A549 (cell line): Measurements from ENCODE around the gene MYH9. TPM values are rescaled to one million over a fixed set of nuclear protein-coding genes. Genes with fewer than 3 reads are reported as not detected.

Experiments
- ATAC-seq, 2 experiments: fragments of 200-7000 bp in 1 of 2; fragments of >200 bp in 1 of 2; cut with Nextera tagmentation in 1 of 2; cut with Tn5 transposase in 1 of 2; 3 replicates each; pipeline versions ENCODE4 v1.8.0 to v1.9.1; 2018 to 2020; ENCODE audit warnings: mild to moderate bottlenecking in 1 of 2, moderate library complexity in 1 of 2
- CTCF ChIA-PET: fragments of 300-600 bp; sonication (Branson Sonifier 250); formaldehyde crosslinking; extraction: SDS; loops from one replicate; lab custom pipeline; 2021; ENCODE audit warnings: antibody characterized with exemption, inconsistent platforms; lab: Yijun Ruan, JAX
- POLR2A ChIA-PET: fragments of 350-600 bp; formaldehyde crosslinking; extraction: SDS; loops from one replicate; lab custom pipeline; 2021; ENCODE audit warnings: antibody characterized with exemption, inconsistent platforms; lab: Yijun Ruan, JAX
- DNase-seq, 2 experiments: peaks; one replicate each; pipeline versions ENCODE4 v3.0.0 to v3.0.0-alpha.2; 2011 to 2016; ENCODE audit warnings: low read depth in 1 of 2, low spot score in 1 of 2
- FAIRE-seq: peaks from 2 replicates; lab custom pipeline; 2011; peaks lifted over from hg19 to GRCh38; lab: Jason Lieb, UNC
- H3K27ac ChIP-seq, 2 experiments: fragments of >200 bp; sonication (Bioruptor Twin); formaldehyde crosslinking; 3 replicates each; pipeline ENCODE4 v1.5.1; 2016 to 2017
- H3K4me1 ChIP-seq: fragments of >200 bp; sonication (Bioruptor Twin); formaldehyde crosslinking; 3 replicates; pipeline ENCODE4 v1.6.1; 2016
- H3K4me2 ChIP-seq: fragments of >200 bp; sonication (Bioruptor Twin); formaldehyde crosslinking; 3 replicates; pipeline ENCODE4 v1.6.1; 2016
- H3K4me3 ChIP-seq: fragments of >200 bp; sonication (Bioruptor Twin); formaldehyde crosslinking; 3 replicates; pipeline ENCODE4 v1.5.1; 2016
- H3K9me3 ChIP-seq: fragments of >200 bp; sonication (Bioruptor Twin); formaldehyde crosslinking; 3 replicates; pipeline ENCODE4 v1.6.1; 2016
- ATOH8 ChIP-seq: fragments of 250-450 bp; sonication (Bioruptor Pico); IDR thresholded peaks from 2 replicates; pipeline ENCODE4 v1.5.0; 2020; ENCODE audit warnings: low read depth, mild to moderate bottlenecking, moderate library complexity
- CEBPB ChIP-seq, 2 experiments: fragments of >200 bp in 1 of 2; sonication (Bioruptor Twin) in 1 of 2; formaldehyde crosslinking in 1 of 2; IDR thresholded peaks; 2 replicates each; pipeline ENCODE4 v1.6.1; 2012 to 2016
- CHD2 ChIP-seq: fragments of 150-350 bp; IDR thresholded peaks from 2 replicates; pipeline ENCODE4 v1.6.1; 2014; ENCODE audit warnings: low read length; ENCODE audit not compliant: partially characterized antibody
- EHF ChIP-seq: fragments of 250-450 bp; sonication (Bioruptor Pico); IDR thresholded peaks from 2 replicates; pipeline ENCODE4 v1.5.0; 2020; ENCODE audit warnings: mild to moderate bottlenecking
- FOXS1 ChIP-seq: fragments of 250-450 bp; sonication (Bioruptor Pico); IDR thresholded peaks from 2 replicates; pipeline ENCODE4 v1.5.0; 2020; ENCODE audit warnings: mild to moderate bottlenecking, moderate library complexity
- GATA3 ChIP-seq: IDR thresholded peaks from 2 replicates; pipeline ENCODE4 v1.6.1; 2012; ENCODE audit warnings: borderline replicate concordance
- HES2 ChIP-seq: fragments of >200 bp; sonication (Bioruptor Twin); formaldehyde crosslinking; IDR thresholded peaks from 2 replicates; pipeline ENCODE4 v1.6.1; 2016
- HEYL ChIP-seq: fragments of 250-450 bp; sonication (Bioruptor Pico); IDR thresholded peaks from 2 replicates; pipeline ENCODE4 v1.8.0; 2021; ENCODE audit warnings: mild to moderate bottlenecking, moderate library complexity
- HOXA7 ChIP-seq: fragments of 250-450 bp; sonication (Bioruptor Pico); IDR thresholded peaks from 2 replicates; pipeline ENCODE4 v1.5.0; 2020; ENCODE audit warnings: mild to moderate bottlenecking, moderate library complexity
- JUN ChIP-seq, 2 experiments: fragments of >200 bp; sonication (Bioruptor Twin); formaldehyde crosslinking; IDR thresholded peaks; 2 replicates in 1 of 2; 3 replicates in 1 of 2; pipeline ENCODE4 v1.6.1; 2016 to 2017
- MAFK ChIP-seq: fragments of 450-650 bp; IDR thresholded peaks from 2 replicates; pipeline ENCODE4 v1.6.1; 2014; ENCODE audit not compliant: partially characterized antibody
- NFE2L2 ChIP-seq: fragments of 150-350 bp; conservative IDR thresholded peaks from 2 replicates; pipeline ENCODE4 v1.6.1; 2014; ENCODE audit warnings: low read length
- NPAS2 ChIP-seq: fragments of 250-450 bp; sonication (Bioruptor Pico); IDR thresholded peaks from 2 replicates; pipeline ENCODE4 v1.8.0; 2022; ENCODE audit warnings: mild to moderate bottlenecking, moderate library complexity, borderline replicate concordance
- NR3C1 ChIP-seq: fragments of >200 bp; sonication (Bioruptor Twin); formaldehyde crosslinking; IDR thresholded peaks from 3 replicates; pipeline ENCODE4 v1.6.1; 2017
- PHF8 ChIP-seq: fragments of 200-600 bp; sonication (generic); IDR thresholded peaks from 2 replicates; pipeline ENCODE4 v1.6.1; 2016; ENCODE audit warnings: low read depth, mild to moderate bottlenecking, antibody characterized with exemption, moderate library complexity, borderline replicate concordance
- POLR2A ChIP-seq: IDR thresholded peaks from 2 replicates; pipeline ENCODE4 v1.6.1; 2012; ENCODE audit warnings: mild to moderate bottlenecking, low read length
- RCOR1 ChIP-seq: fragments of 150-350 bp; IDR thresholded peaks from 2 replicates; pipeline ENCODE4 v1.6.1; 2014; ENCODE audit warnings: antibody characterized with exemption, low read length, low read depth
- RFX5 ChIP-seq: fragments of 450-650 bp; IDR thresholded peaks from 2 replicates; pipeline ENCODE4 v1.7.1; 2014; ENCODE audit warnings: antibody characterized with exemption, mild to moderate bottlenecking, moderate library complexity
- RNF2 ChIP-seq: fragments of 200-600 bp; sonication (generic); IDR thresholded peaks from 2 replicates; pipeline ENCODE4 v1.6.1; 2016; ENCODE audit warnings: low read depth, mild to moderate bottlenecking, antibody characterized with exemption, moderate library complexity, borderline replicate concordance
- SMC3 ChIP-seq: fragments of >200 bp; sonication (Bioruptor Twin); formaldehyde crosslinking; IDR thresholded peaks from 3 replicates; pipeline ENCODE4 v1.6.1; 2018; ENCODE audit warnings: inconsistent platforms
- TFCP2L1 ChIP-seq: fragments of 250-450 bp; sonication (Bioruptor Pico); IDR thresholded peaks from 2 replicates; pipeline ENCODE4 v1.5.0; 2021; ENCODE audit warnings: mild to moderate bottlenecking
- USF2 ChIP-seq: fragments of 450-650 bp; IDR thresholded peaks from 2 replicates; pipeline ENCODE4 v1.6.1; 2014; ENCODE audit warnings: antibody characterized with exemption
- ZNF302 ChIP-seq: fragments of 250-450 bp; sonication (Bioruptor Pico); IDR thresholded peaks from 2 replicates; pipeline ENCODE4 v1.9.0; 2021; ENCODE audit warnings: inconsistent platforms, mild to moderate bottlenecking, moderate library complexity
- ZSCAN20 ChIP-seq: fragments of 250-450 bp; sonication (Bioruptor Pico); IDR thresholded peaks from 2 replicates; pipeline ENCODE4 v1.8.0; 2022; ENCODE audit warnings: mild to moderate bottlenecking, moderate library complexity
- WGBS: methylation state at CpG from one replicate; pipeline ENCODE4 v1.1.6; 2017; ENCODE audit errors: missing lambda C conversion rate; 5-methylcytosine and 5-hydroxymethylcytosine counted together
- polyA plus RNA-seq, 4 experiments: library from polyadenylated mRNA; depleted of rRNA in 3 of 4; stranded (reverse); fragments of >200 nt; fragmentation: RNase III in 1 of 4; extraction: RNeasy Plus Mini Kit Qiagen cat#74134 plus additional on column Dnase treatment in 1 of 4; gene quantifications; 2 replicates in 3 of 4; 3 replicates in 1 of 4; pipeline ENCODE4 v1.2.3, GENCODE V29; 2011 to 2017

MYH9 gene
- polyA plus RNA-seq, 2 of the 4 experiments (the other 2 are of a cell fraction): 92.1 to 158 TPM

- ATAC-seq (no peak; a peak in 1 of 6 replicates), DNase-seq (no peak)
- Histone ChIP-seq H3K4me1 (peaks cover 25% of the 10 kb centered on the region), H3K9me3 (no peaks in the 10 kb centered on the region), H3K4me3 (no peak overlapping the region), H3K4me2 (no peak overlapping the region), H3K27ac (no peak overlapping the region; a peak in 1 of 6 replicates)
- CTCF ChIA-PET: no interaction called here
- POLR2A ChIA-PET: no interaction called here
- WGBS: 32% methylated on average over 3 of the region's 3 CpGs
- TF ChIP-seq ATOH8 (no peak), SMC3 (no peak), PHF8 (no peak), RFX5 (no peak), CEBPB (IDR thresholded peaks at IDR 0.05) (no peak), RNF2 (no peak)
- TF ChIP-seq, all 56 proteins: peak for 0
- FAIRE-seq: no peak
Measured at GRCh38 chr22:36246718-36247117, 141.0 kb downstream of the MYH9 start.

- H3K27ac ChIP-seq: no peak overlapping the region
- no peak overlapping the region for H3K4me3 ChIP-seq
- no peak for DNase-seq
- POLR2A ChIA-PET: no interaction called here
- no peak for ATAC-seq
- no peak for FAIRE-seq
- TF ChIP-seq FOXS1 (CRISPR knock-in tag): no peak
- no peak for TF ChIP-seq USF2
- no peak for TF ChIP-seq ZNF302 (CRISPR knock-in tag)
- TF ChIP-seq HES2: no peak
- TF ChIP-seq JUN (IDR thresholded peaks at IDR 0.05): no peak
- no peak for TF ChIP-seq ZSCAN20 (CRISPR knock-in tag)
- TF ChIP-seq SMC3: no peak
- TF ChIP-seq CHD2: no peak
- no peak for TF ChIP-seq NPAS2
- no peak for TF ChIP-seq HOXA7
- TF ChIP-seq, all 56 proteins: peak for 0
- H3K4me1 ChIP-seq: peaks cover 17% of the 10 kb centered on the region
- H3K4me2 ChIP-seq: no peak overlapping the region
- 77% methylated on average over 4 of the region's 4 CpGs for WGBS
- CTCF ChIA-PET: no interaction called here
- H3K9me3 ChIP-seq: no peaks in the 10 kb centered on the region
Measured at GRCh38 chr22:36245805-36246356, 141.9 kb downstream of the MYH9 start.

- WGBS: 87% methylated on average over 3 of the region's 5 CpGs
Measured at GRCh38 chr22:36244522-36245391, 143.0 kb downstream of the MYH9 start.

More at GRCh38 chr22:36244522-36245391, 143.0 kb downstream of the MYH9 start:
- H3K4me2 ChIP-seq: no peak overlapping the region
- peaks cover 13% of the 10 kb centered on the region for H3K4me1 ChIP-seq
- H3K27ac ChIP-seq: no peak overlapping the region
- H3K9me3 ChIP-seq: no peaks in the 10 kb centered on the region
- TF ChIP-seq EHF (CRISPR knock-in tag) (no peak), NR3C1 (no peak), ZSCAN20 (CRISPR knock-in tag) (no peak), HEYL (CRISPR knock-in tag) (no peak), TFCP2L1 (CRISPR knock-in tag) (no peak), MAFK (no peak), POLR2A (no peak), NFE2L2 (no peak), CEBPB (IDR thresholded peaks at IDR 0.05) (no peak), GATA3 (no peak), ATOH8 (no peak), RCOR1 (no peak)
- no peak for DNase-seq
- no peak overlapping the region for H3K4me3 ChIP-seq
- ChIA-PET POLR2A (no interaction called here), CTCF (interaction anchor here (1.0 to 1.4 kb wide), 3 partner anchors 9 to 64 kb away, joined by 3 to 4 read pairs (median 3); no protein-coding TSS in a partner anchor)
- ATAC-seq: no peak
- FAIRE-seq: no peak
